GM12891 (cell line): ENCODE data around the gene CLDN19.

Experiments
- POLR2A ChIP-seq: IDR thresholded peaks from 2 replicates; pipeline ENCODE4 v1.6.1; 2011; ENCODE audit warnings: low read depth, low read length, control low read depth
- POU2F2 ChIP-seq: IDR thresholded peaks from 2 replicates; pipeline ENCODE4 v1.6.1; 2011; ENCODE audit warnings: low read depth, mild to moderate bottlenecking, control low read depth, low read length, moderate library complexity
- TAF1 ChIP-seq: IDR thresholded peaks from 2 replicates; pipeline ENCODE4 v1.6.1; 2011; ENCODE audit warnings: low read depth, low read length, control low read depth

- TF ChIP-seq POU2F2, result no peak
- no peak for TF ChIP-seq POLR2A
- no peak for TF ChIP-seq TAF1
Observed at GRCh38 chr1:42784547-42784945, 44.5 kb upstream of the CLDN19 start.
